Cardiac fibroblast (primary cell): ENCODE results near the gene BCL7B.
A peak's percentile ranks its signal among the peaks of the same experiment; 100 is the strongest.
"Not testable (repeated sequence)": the region's sequence is repeated elsewhere in the genome, so short reads cannot be mapped to it uniquely, and the experiment has no call there.

Experiments used
- DNase-seq, 2 donors: peaks; one replicate each; pipeline versions ENCODE4 v3.0.0 to v3.0.0-alpha.2; 2010; ENCODE audit warnings: low read depth in 2 of 2
- H3K4me3 ChIP-seq, 2 donors: replicated peaks in 1 of 2; 1 replicate in 1 of 2; 2 replicates in 1 of 2; pipeline ENCODE4 v1.5.1; 2011; ENCODE audit warnings: low read depth in 2 of 2, low read length in 2 of 2, mild to moderate bottlenecking in 2 of 2, moderate library complexity in 1 of 2
- TF ChIP-seq, protein P1 (sequence below): IDR thresholded peaks from one replicate; pipeline ENCODE4 v1.5.1; 2011; ENCODE audit warnings: low read depth, mild to moderate bottlenecking, low read length, inconsistent platforms

BCL7B gene

DNA sequence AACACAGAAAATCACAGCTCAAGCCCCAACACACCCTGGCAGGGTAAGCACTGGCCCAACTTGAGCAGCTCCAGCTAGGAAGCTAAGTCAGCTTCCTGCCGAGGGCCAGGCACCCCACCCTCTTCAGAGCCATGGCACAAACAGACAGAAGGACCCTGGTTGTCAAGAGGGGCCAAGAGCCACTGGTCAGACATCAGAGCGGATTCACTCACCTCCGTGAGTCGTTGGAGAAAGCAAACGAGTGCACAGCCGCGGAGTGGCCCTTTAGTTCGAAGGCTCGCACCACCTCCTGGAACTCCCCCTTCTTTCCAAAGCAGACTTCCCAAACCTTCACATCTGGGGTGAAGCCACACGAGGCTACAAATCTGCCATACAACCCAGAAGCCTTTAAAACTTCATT lies 13.5 kb upstream of the BCL7B start:
- TF ChIP-seq, protein P1, sequence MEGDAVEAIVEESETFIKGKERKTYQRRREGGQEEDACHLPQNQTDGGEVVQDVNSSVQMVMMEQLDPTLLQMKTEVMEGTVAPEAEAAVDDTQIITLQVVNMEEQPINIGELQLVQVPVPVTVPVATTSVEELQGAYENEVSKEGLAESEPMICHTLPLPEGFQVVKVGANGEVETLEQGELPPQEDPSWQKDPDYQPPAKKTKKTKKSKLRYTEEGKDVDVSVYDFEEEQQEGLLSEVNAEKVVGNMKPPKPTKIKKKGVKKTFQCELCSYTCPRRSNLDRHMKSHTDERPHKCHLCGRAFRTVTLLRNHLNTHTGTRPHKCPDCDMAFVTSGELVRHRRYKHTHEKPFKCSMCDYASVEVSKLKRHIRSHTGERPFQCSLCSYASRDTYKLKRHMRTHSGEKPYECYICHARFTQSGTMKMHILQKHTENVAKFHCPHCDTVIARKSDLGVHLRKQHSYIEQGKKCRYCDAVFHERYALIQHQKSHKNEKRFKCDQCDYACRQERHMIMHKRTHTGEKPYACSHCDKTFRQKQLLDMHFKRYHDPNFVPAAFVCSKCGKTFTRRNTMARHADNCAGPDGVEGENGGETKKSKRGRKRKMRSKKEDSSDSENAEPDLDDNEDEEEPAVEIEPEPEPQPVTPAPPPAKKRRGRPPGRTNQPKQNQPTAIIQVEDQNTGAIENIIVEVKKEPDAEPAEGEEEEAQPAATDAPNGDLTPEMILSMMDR: no peak
- no peak for DNase-seq
- no peak overlapping the region for H3K4me3 ChIP-seq

GRCh38 chr7:73570521-73570920 lies 13.0 kb upstream of the BCL7B start:
- no peak for DNase-seq
- H3K4me3 ChIP-seq: no peak overlapping the region
- TF ChIP-seq, protein P1: no peak

GRCh38 chr7:73569042-73569608 lies 11.6 kb upstream of the BCL7B start:
- TF ChIP-seq, protein P1: no peak
- H3K4me3 ChIP-seq: no peak overlapping the region
- DNase-seq: no peak

- DNase-seq: peak in 1 of 2 donors; percentile 18
- TF ChIP-seq, protein P1: no peak
- H3K4me3 ChIP-seq: no peak overlapping the region
These were observed 10.6 kb upstream of the BCL7B start for GRCh38 chr7:73567846-73568685.

DNA sequence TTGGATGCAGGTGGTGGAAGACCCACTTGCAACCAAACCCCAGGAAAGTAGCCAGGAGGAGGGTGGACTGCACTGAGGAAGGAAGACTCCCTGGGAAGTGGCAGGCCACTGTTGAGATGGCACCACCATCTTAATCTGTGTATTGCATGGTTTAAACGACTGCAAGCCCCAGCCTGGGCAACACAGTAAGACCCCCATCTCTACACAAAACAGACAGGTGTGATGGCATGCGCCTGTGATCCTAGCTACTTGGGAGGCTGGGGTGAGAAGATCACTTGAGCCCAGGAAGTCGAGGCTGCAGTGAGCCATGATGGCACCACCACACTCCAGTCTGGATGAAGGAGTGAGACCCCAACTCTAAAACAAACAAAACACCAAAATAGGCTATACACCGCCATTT lies 9.7 kb upstream of the BCL7B start:
- no peak for DNase-seq
- no peak overlapping the region for H3K4me3 ChIP-seq
- TF ChIP-seq, protein P1: no peak

- not testable (repeated sequence) for H3K4me3 ChIP-seq, DNase-seq
These were observed 8.9 kb upstream of the BCL7B start for GRCh38 chr7:73566431-73566830.

DNA sequence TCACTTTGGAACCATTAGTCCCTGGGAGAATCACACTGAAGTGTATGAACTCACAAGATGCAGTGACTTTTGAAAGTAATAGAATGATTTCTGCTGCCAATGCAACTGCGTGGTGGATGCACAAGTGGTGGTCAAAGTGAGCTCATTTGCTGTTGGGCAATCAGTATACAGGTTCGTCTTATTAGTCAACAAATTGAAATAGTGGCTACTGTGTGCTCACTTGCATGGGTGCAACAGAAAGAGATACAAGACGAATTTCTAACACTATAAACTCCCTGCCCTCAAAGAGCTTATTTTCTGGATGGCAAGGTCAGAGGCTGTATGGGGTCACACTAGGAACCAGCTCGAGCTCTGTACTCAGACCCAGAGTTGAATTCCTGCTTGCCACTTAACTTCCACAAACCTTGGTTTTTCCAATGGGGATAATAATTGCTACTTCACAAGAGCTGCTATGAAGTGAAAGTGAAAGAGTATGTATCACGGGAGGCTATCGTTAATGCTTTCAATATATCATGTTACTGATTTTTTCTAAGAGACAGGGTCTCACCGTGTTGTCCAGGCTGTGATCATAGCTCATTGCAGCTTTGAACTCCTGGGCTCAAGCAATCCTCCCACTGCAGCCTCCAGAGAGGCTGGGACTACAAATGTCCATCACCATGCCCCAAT lies 8.3 kb upstream of the BCL7B start:
- DNase-seq: peak in 1 of 2 donors; percentile 20
- no peak overlapping the region for H3K4me3 ChIP-seq
- TF ChIP-seq, protein P1: no peak
